Small intestine (tissue), 7 donors: ENCODE measurements around the gene MAPK10. TPM values are rescaled to one million over a fixed set of nuclear protein-coding genes. Genes with fewer than 3 reads are reported as not detected.

Experiments
- DNase-seq, 2 donors: peaks; one replicate each; pipeline versions ENCODE4 v3.0.0 to v3.0.0-alpha.2; 2013
- FAIRE-seq: peaks from 2 replicates; lab custom pipeline; 2012; peaks lifted over from hg19 to GRCh38; lab: Jason Lieb, UNC
- H3K27ac ChIP-seq, 3 donors: one replicate each; pipeline ENCODE4 v1.5.1; 2013; ENCODE audit warnings: low read length in 2 of 3, mild to moderate bottlenecking in 2 of 3, control low read depth in 1 of 3, inconsistent platforms in 1 of 3, low read depth in 1 of 3, moderate library complexity in 1 of 3
- H3K27me3 ChIP-seq, 3 donors: one replicate each; pipeline ENCODE4 v1.6.1; 2013; ENCODE audit warnings: low read length in 3 of 3, inconsistent platforms in 1 of 3; ENCODE audit not compliant: control insufficient read depth in 3 of 3, insufficient read depth in 3 of 3
- H3K36me3 ChIP-seq, 3 donors: one replicate each; pipeline ENCODE4 v1.6.1; 2013; ENCODE audit warnings: low read length in 3 of 3, inconsistent platforms in 1 of 3, low read depth in 1 of 3, mild to moderate bottlenecking in 1 of 3, moderate library complexity in 1 of 3; ENCODE audit not compliant: control insufficient read depth in 3 of 3, insufficient read depth in 2 of 3
- H3K4me1 ChIP-seq, 3 donors: one replicate each; pipeline ENCODE4 v1.6.1; 2013; ENCODE audit warnings: low read length in 2 of 3, inconsistent platforms in 1 of 3, low read depth in 1 of 3, mild to moderate bottlenecking in 1 of 3, moderate library complexity in 1 of 3; ENCODE audit not compliant: control insufficient read depth in 3 of 3, insufficient read depth in 2 of 3
- H3K4me3 ChIP-seq, 3 donors: one replicate each; pipeline ENCODE4 v1.5.1; 2013; ENCODE audit warnings: low read length in 3 of 3, control low read depth in 1 of 3, inconsistent platforms in 1 of 3, low read depth in 1 of 3, mild to moderate bottlenecking in 1 of 3, moderate library complexity in 1 of 3
- H3K9me3 ChIP-seq, 2 donors: one replicate each; pipeline ENCODE4 v1.6.1; 2013; ENCODE audit warnings: low read depth in 1 of 2, low read length in 1 of 2; ENCODE audit not compliant: control insufficient read depth in 2 of 2, insufficient read depth in 1 of 2
- WGBS, 3 donors: extraction: QIAGEN DNeasy Blood & Tissue Kit; methylation state at CpG; one replicate each; pipeline ENCODE4 v1.1.7; 2013; 5-methylcytosine and 5-hydroxymethylcytosine counted together
- polyA plus RNA-seq, 4 donors: library from polyadenylated mRNA; stranded (reverse) in 3 of 4; unstranded in 1 of 4; fragments of 200-250 nt in 3 of 4; fragments of 120-200 nt in 1 of 4; gene quantifications; one replicate each; pipeline versions ENCODE4 v1.2.1 to v1.2.3, GENCODE V29; 2013
- donor health status: healthy with polysubstance abuse.
- donor health status: control.
- donor health status: control.
- donor health status: Bipolar disorder and iron deficiency.
- donor health status: healthy.

Gene MAPK10
- polyA plus RNA-seq, 4 donors = 0.22 to 8.9 (median 5.0) TPM

- Histone ChIP-seq H3K27me3 (no peaks in the 10 kb centered on the region), H3K27ac (no peak overlapping the region), H3K36me3 (no peaks in the 10 kb centered on the region), H3K4me1 (no peaks in the 10 kb centered on the region), H3K4me3 (no peak overlapping the region), H3K9me3 (no peaks in the 10 kb centered on the region)
- FAIRE-seq (no peak), DNase-seq (no peak)
These were observed 95.6 kb downstream of the MAPK10 start for GRCh38 chr4:86264241-86264640.

GRCh38 chr4:86261636-86262035, 98.2 kb downstream of the MAPK10 start:
- Histone ChIP-seq H3K4me1 (no peaks in the 10 kb centered on the region), H3K36me3 (no peaks in the 10 kb centered on the region), H3K27ac (no peak overlapping the region), H3K27me3 (no peaks in the 10 kb centered on the region), H3K4me3 (no peak overlapping the region), H3K9me3 (no peaks in the 10 kb centered on the region)
- DNase-seq (no peak), FAIRE-seq (no peak)
- WGBS, 3 donors = 40 to 79% (median 62%) methylated on average over 1 of the region's 1 CpG

- Histone ChIP-seq H3K36me3 (no peaks in the 10 kb centered on the region), H3K4me3 (no peak overlapping the region), H3K27ac (no peak overlapping the region), H3K27me3 (no peaks in the 10 kb centered on the region), H3K9me3 (no peaks in the 10 kb centered on the region), H3K4me1 (no peaks in the 10 kb centered on the region)
- FAIRE-seq = no peak
- 67 to 82% (median 76%) methylated on average over 2 of the region's 2 CpGs for WGBS, 3 donors
- no peak for DNase-seq
These were observed 103.8 kb downstream of the MAPK10 start for GRCh38 chr4:86256086-86256485.

GRCh38 chr4:86250619-86251018, 109.2 kb downstream of the MAPK10 start:
- 44 to 59% (median 54%) methylated on average over 1 of the region's 1 CpG for WGBS, 3 donors
- Histone ChIP-seq H3K4me1 (no peaks in the 10 kb centered on the region), H3K27ac (no peak overlapping the region), H3K9me3 (no peaks in the 10 kb centered on the region), H3K27me3 (no peaks in the 10 kb centered on the region), H3K36me3 (no peaks in the 10 kb centered on the region), H3K4me3 (no peak overlapping the region)
- FAIRE-seq (no peak), DNase-seq (no peak)

GRCh38 chr4:86250006-86250405, 109.8 kb downstream of the MAPK10 start:
- Histone ChIP-seq H3K36me3 (no peaks in the 10 kb centered on the region), H3K9me3 (no peaks in the 10 kb centered on the region), H3K4me1 (no peaks in the 10 kb centered on the region), H3K4me3 (no peak overlapping the region), H3K27me3 (no peaks in the 10 kb centered on the region), H3K27ac (no peak overlapping the region)
- 52 to 94% (median 63%) methylated on average over 1 of the region's 1 CpG for WGBS, 3 donors
- DNase-seq (no peak), FAIRE-seq (no peak)

GRCh38 chr4:86249074-86249473, 110.8 kb downstream of the MAPK10 start:
- Histone ChIP-seq H3K36me3 (no peaks in the 10 kb centered on the region), H3K4me1 (no peaks in the 10 kb centered on the region), H3K27me3 (no peaks in the 10 kb centered on the region), H3K27ac (no peak overlapping the region), H3K4me3 (no peak overlapping the region), H3K9me3 (no peaks in the 10 kb centered on the region)
- FAIRE-seq = no peak
- WGBS, 3 donors = 84 to 90% (median 87%) methylated on average over 2 of the region's 2 CpGs
- no peak for DNase-seq

- DNase-seq = no peak
- H3K27me3 ChIP-seq = no peaks in the 10 kb centered on the region
These were observed 111.9 kb downstream of the MAPK10 start for GRCh38 chr4:86247906-86248305.

GRCh38 chr4:86247320-86247719, 112.5 kb downstream of the MAPK10 start:
- DNase-seq (no peak), FAIRE-seq (no peak)
- 39 to 73% (median 49%) methylated on average over 1 of the region's 1 CpG for WGBS, 3 donors
- no peaks in the 10 kb centered on the region for H3K4me1 ChIP-seq
- H3K36me3 ChIP-seq = peaks cover 0 to 2% (median 0%) of the 10 kb centered on the region in 3 donors
- no peak overlapping the region for H3K4me3 ChIP-seq
- H3K9me3 ChIP-seq = no peaks in the 10 kb centered on the region
- no peak overlapping the region for H3K27ac ChIP-seq
- no peaks in the 10 kb centered on the region for H3K27me3 ChIP-seq

More at GRCh38 chr4:86247906-86248305, 111.9 kb downstream of the MAPK10 start:
- FAIRE-seq = no peak
- no peaks in the 10 kb centered on the region for H3K4me1 ChIP-seq
- WGBS, 3 donors = 59 to 71% (median 67%) methylated on average over 3 of the region's 3 CpGs
- peaks cover 0 to under 1% (median 0%) of the 10 kb centered on the region in 3 donors for H3K36me3 ChIP-seq
- no peaks in the 10 kb centered on the region for H3K9me3 ChIP-seq
- H3K27ac ChIP-seq = no peak overlapping the region
- H3K4me3 ChIP-seq = no peak overlapping the region

GRCh38 chr4:86243750-86244149, 116.1 kb downstream of the MAPK10 start:
- H3K4me1 ChIP-seq = no peaks in the 10 kb centered on the region
- H3K9me3 ChIP-seq = no peaks in the 10 kb centered on the region
- 62 to 77% (median 69%) methylated on average over 3 of the region's 3 CpGs for WGBS, 3 donors
- no peak overlapping the region for H3K4me3 ChIP-seq
- FAIRE-seq = no peak
- no peaks in the 10 kb centered on the region for H3K27me3 ChIP-seq
- H3K36me3 ChIP-seq = peaks cover 0 to 2% (median 0%) of the 10 kb centered on the region in 3 donors
- no peak for DNase-seq
- H3K27ac ChIP-seq = no peak overlapping the region
